K562 (cell line): Measurements from ENCODE around the gene ANKRD65. TPM values are rescaled to one million over a fixed set of nuclear protein-coding genes. Genes with fewer than 3 reads are reported as not detected.

Experiments
- CHD1 ChIP-seq: fragments of 200-600 bp; sonication (generic); IDR thresholded peaks from one replicate; pipeline ENCODE4 v1.6.1; 2012; ENCODE audit warnings: mild to moderate bottlenecking, moderate library complexity, low read length, inconsistent platforms
- CLOCK ChIP-seq: fragments of 250-450 bp; sonication (Bioruptor Pico); IDR thresholded peaks from 2 replicates; pipeline ENCODE4 v1.4.0; 2020; ENCODE audit warnings: mild to moderate bottlenecking, moderate library complexity, borderline replicate concordance
- CREBBP ChIP-seq: IDR thresholded peaks from one replicate; pipeline ENCODE4 v1.6.1; 2012; ENCODE audit warnings: low read depth, mild to moderate bottlenecking, control low read depth, inconsistent platforms, low read length
- DACH1 ChIP-seq: fragments of 450-650 bp; IDR thresholded peaks from 2 replicates; pipeline ENCODE4 v1.6.1; 2018; ENCODE audit not compliant: partially characterized antibody
- FOXA3 ChIP-seq, 2 experiments: fragments of 450-650 bp in 1 of 2; sonication (generic) in 1 of 2; formaldehyde crosslinking; IDR thresholded peaks in 1 of 2; conservative IDR thresholded peaks in 1 of 2; 2 replicates each; pipeline versions ENCODE4 v1.4.0 to v1.8.0; 2020 to 2022; ENCODE audit warnings: mild to moderate bottlenecking in 2 of 2, missing genetic modification reagents in 1 of 2
- HLTF ChIP-seq: fragments of 450-650 bp; IDR thresholded peaks from 2 replicates; pipeline ENCODE4 v1.6.1; 2016
- HNRNPLL ChIP-seq: fragments of 200-400 bp; formaldehyde crosslinking; IDR thresholded peaks from 2 replicates; pipeline ENCODE4 v1.6.1; 2017; ENCODE audit warnings: low read length, low read depth, mild to moderate bottlenecking; ENCODE audit not compliant: poor library complexity, severe bottlenecking
- KAT7 ChIP-seq: sonication (generic); formaldehyde crosslinking; IDR thresholded peaks from 2 replicates; pipeline ENCODE4 v1.8.0; 2022; ENCODE audit warnings: missing genetic modification reagents, mild to moderate bottlenecking, borderline replicate concordance
- NKRF ChIP-seq: fragments of 450-650 bp; IDR thresholded peaks from 2 replicates; pipeline ENCODE4 v1.6.1; 2016; ENCODE audit warnings: borderline replicate concordance
- NR2C1 ChIP-seq, 2 experiments: fragments of 450-650 bp; IDR thresholded peaks; 2 replicates each; pipeline ENCODE4 v1.6.1; 2017; ENCODE audit warnings: mild to moderate bottlenecking in 2 of 2, antibody characterized with exemption in 1 of 2, inconsistent platforms in 1 of 2, missing compliant biosample characterization in 1 of 2, missing genetic modification characterization in 1 of 2
- SRSF3 ChIP-seq: fragments of 200-400 bp; formaldehyde crosslinking; IDR thresholded peaks from 2 replicates; pipeline ENCODE4 v1.6.1; 2016; ENCODE audit warnings: mild to moderate bottlenecking, low read length, moderate library complexity; ENCODE audit not compliant: insufficient read depth
- TEAD2 ChIP-seq: fragments of 450-650 bp; IDR thresholded peaks from 2 replicates; pipeline ENCODE4 v1.6.1; 2016; ENCODE audit warnings: missing genetic modification characterization, control low read depth, missing compliant biosample characterization
- TGIF2 ChIP-seq: sonication (generic); formaldehyde crosslinking; IDR thresholded peaks from 2 replicates; pipeline ENCODE4 v1.8.1; 2022; ENCODE audit warnings: mild to moderate bottlenecking, missing genetic modification reagents, moderate library complexity
- ZKSCAN3 ChIP-seq: fragments of 250-450 bp; sonication (Bioruptor Pico); IDR thresholded peaks from 2 replicates; pipeline ENCODE4 v1.4.0; 2020
- ZNF282 ChIP-seq: sonication (generic); formaldehyde crosslinking; IDR thresholded peaks from 2 replicates; pipeline ENCODE4 v1.8.1; 2023; ENCODE audit warnings: missing genetic modification reagents
- ZNF583 ChIP-seq: fragments of 250-450 bp; sonication (Bioruptor Pico); IDR thresholded peaks from 2 replicates; pipeline ENCODE4 v1.4.0; 2020
- polyA plus RNA-seq, 8 experiments: library from polyadenylated mRNA; depleted of rRNA in 4 of 8; stranded (reverse) in 5 of 8; unstranded in 3 of 8; fragments of >200 nt; fragmentation: Nextera tagmentation in 2 of 8; fragmentation: Illumina TruSeq in 1 of 8; extraction: Ambion mirVana in 2 of 8; extraction: Trizol in 1 of 8; gene quantifications; 2 replicates each; pipeline versions ENCODE4 v1.2.1 to v1.2.3, GENCODE V29; 2011 to 2014; ENCODE audit warnings: inconsistent platforms in 1 of 8, missing spikeins in 1 of 8
- total RNA-seq, 7 experiments: library from RNA; depleted of rRNA in 6 of 7; stranded (reverse); fragments of >200 nt in 6 of 7; fragmentation: Illumina TruSeq in 2 of 7; extraction: Trizol in 2 of 7; gene quantifications; 2 replicates each; pipeline versions ENCODE4 v1.2.1 to v1.2.3, GENCODE V29; 2011 to 2021; ENCODE audit warnings: low replicate concordance in 1 of 7
- TF ChIP-seq, protein P1 (sequence below): fragments of 450-650 bp; formaldehyde crosslinking; IDR thresholded peaks from 2 replicates; pipeline ENCODE4 v1.4.0; 2020; ENCODE audit warnings: mild to moderate bottlenecking, moderate library complexity
- TF ChIP-seq, protein P2 (sequence below): fragments of 450-650 bp; IDR thresholded peaks from 2 replicates; pipeline ENCODE4 v1.6.1; 2016; ENCODE audit warnings: antibody characterized with exemption
- TF ChIP-seq, protein P3 (sequence below): fragments of 250-450 bp; sonication (Bioruptor Pico); IDR thresholded peaks from 2 replicates; pipeline ENCODE4 v1.4.0; 2020; ENCODE audit warnings: mild to moderate bottlenecking, moderate library complexity

Gene ANKRD65
- total and polyA plus RNA-seq, 9 of the 15 experiments (the other 6 are each of a cell fraction or from before 2014, with no cell fraction given), result not detected

DNA sequence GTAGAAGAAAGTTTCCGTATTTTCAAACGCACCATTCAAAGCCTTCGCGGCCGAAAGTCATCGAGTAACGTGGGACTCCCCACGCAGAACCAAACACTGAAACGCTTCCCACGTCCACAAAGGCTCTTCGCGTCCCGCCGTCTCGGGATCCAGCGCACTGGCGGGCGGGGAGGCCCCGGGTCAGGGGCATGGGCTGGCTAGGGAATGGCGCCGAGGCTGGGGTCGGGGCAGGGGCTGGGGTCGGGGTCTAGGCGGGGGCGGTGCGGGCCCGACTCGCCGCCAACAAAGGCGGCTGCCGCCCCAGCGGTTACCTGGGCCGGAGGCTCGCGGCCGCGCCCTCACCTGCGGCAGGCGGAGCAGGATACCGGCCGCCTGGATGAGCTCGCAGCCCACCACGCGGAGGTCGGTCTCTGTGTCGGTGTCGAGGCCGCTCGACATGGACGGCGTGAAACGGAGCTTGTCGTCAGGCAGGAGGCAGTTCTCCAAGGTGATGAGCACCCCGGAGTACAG, 22.3 kb downstream of the ANKRD65 start (continued):
- TF ChIP-seq ZKSCAN3 (CRISPR knock-in tag) (no peak), CHD1 (peak; percentile 93), HNRNPLL (no peak), SRSF3 (no peak), KAT7 (CRISPR knock-in tag) (peak; percentile 68; the same call in 1 of the 2 replicates), CLOCK (CRISPR knock-in tag) (no peak), TGIF2 (0 out of 2 replicates have a peak, but pooled peaks have one; percentile 38), TEAD2 (tag) (no peak), FOXA3 (CRISPR knock-in tag; conservative IDR thresholded peaks at IDR 0.05 in 1 of 2, IDR thresholded peaks at IDR 0.05 in 1 of 2) (peak in 1 of 2 experiments; percentile 45; a peak in 1 of 4 replicates), ZNF583 (CRISPR knock-in tag) (no peak), NR2C1 (IDR thresholded peaks at IDR 0.05) (no peak), NR2C1 (tag; IDR thresholded peaks at IDR 0.05) (no peak), CREBBP (no peak), HLTF (no peak), NKRF (no peak), DACH1 (no peak), ZNF282 (CRISPR knock-in tag) (0 out of 2 replicates have a peak, but pooled peaks have one; percentile 84)
- TF ChIP-seq, protein P1, sequence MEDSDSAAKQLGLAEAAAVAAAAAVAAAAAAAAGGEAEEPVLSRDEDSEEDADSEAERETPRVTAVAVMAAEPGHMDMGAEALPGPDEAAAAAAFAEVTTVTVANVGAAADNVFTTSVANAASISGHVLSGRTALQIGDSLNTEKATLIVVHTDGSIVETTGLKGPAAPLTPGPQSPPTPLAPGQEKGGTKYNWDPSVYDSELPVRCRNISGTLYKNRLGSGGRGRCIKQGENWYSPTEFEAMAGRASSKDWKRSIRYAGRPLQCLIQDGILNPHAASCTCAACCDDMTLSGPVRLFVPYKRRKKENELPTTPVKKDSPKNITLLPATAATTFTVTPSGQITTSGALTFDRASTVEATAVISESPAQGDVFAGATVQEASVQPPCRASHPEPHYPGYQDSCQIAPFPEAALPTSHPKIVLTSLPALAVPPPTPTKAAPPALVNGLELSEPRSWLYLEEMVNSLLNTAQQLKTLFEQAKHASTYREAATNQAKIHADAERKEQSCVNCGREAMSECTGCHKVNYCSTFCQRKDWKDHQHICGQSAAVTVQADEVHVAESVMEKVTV (CRISPR knock-in tag), result no peak
- TF ChIP-seq, protein P2, sequence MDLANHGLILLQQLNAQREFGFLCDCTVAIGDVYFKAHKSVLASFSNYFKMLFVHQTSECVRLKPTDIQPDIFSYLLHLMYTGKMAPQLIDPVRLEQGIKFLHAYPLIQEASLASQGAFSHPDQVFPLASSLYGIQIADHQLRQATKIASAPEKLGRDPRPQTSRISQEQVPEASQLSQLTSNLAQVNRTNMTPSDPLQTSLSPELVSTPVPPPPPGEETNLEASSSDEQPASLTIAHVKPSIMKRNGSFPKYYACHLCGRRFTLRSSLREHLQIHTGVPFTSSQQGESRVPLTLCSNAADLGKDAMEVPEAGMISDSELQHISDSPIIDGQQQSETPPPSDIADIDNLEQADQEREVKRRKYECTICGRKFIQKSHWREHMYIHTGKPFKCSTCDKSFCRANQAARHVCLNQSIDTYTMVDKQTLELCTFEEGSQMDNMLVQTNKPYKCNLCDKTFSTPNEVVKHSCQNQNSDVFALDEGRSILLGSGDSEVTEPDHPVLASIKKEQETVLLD, result no peak
- TF ChIP-seq, protein P3, sequence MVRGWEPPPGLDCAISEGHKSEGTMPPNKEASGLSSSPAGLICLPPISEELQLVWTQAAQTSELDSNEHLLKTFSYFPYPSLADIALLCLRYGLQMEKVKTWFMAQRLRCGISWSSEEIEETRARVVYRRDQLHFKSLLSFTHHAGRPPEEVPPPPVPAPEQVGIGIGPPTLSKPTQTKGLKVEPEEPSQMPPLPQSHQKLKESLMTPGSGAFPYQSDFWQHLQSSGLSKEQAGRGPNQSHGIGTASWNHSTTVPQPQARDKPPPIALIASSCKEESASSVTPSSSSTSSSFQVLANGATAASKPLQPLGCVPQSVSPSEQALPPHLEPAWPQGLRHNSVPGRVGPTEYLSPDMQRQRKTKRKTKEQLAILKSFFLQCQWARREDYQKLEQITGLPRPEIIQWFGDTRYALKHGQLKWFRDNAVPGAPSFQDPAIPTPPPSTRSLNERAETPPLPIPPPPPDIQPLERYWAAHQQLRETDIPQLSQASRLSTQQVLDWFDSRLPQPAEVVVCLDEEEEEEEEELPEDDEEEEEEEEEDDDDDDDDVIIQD (CRISPR knock-in tag), result 0 out of 2 replicates have a peak, but pooled peaks have one; percentile 37
